ES-I3 (cell line): Measurements from ENCODE around the gene TEX13B.

Source experiments
- H3K36me3 ChIP-seq: 2 replicates; pipeline ENCODE4 v1.6.1; 2013; ENCODE audit warnings: mild to moderate bottlenecking, low read length, control low read depth, moderate library complexity; ENCODE audit not compliant: insufficient read depth
- H3K4me1 ChIP-seq: 2 replicates; pipeline ENCODE4 v1.6.1; 2013; ENCODE audit warnings: mild to moderate bottlenecking, control low read depth, low read length; ENCODE audit not compliant: insufficient read depth
- H3K9ac ChIP-seq: 2 replicates; pipeline ENCODE4 v1.6.1; 2013; ENCODE audit warnings: low read depth, mild to moderate bottlenecking, low read length, moderate library complexity
- H3K9me3 ChIP-seq: 2 replicates; pipeline ENCODE4 v1.6.1; 2013; ENCODE audit warnings: mild to moderate bottlenecking, low read length, moderate library complexity; ENCODE audit not compliant: control insufficient read depth, insufficient read depth

The TEX13B gene

GRCh38 chrX:107982356-107982755, at the start of gene TEX13B:
Gene TEX13B (minus strand): TSS chrX:107982370. CDS start chrX:107982127, 243 bp downstream.
- Histone ChIP-seq H3K36me3 (peaks cover 14% of the 10 kb centered on the region; the same call in 1 of the 2 replicates), H3K4me1 (peaks cover 6% of the 10 kb centered on the region), H3K9me3 (no peaks in the 10 kb centered on the region), H3K9ac (no peak within 1 kb of the TSS)

- H3K36me3 ChIP-seq: no peaks in the 10 kb centered on the region
- no peaks in the 10 kb centered on the region for H3K9me3 ChIP-seq
- no peaks in the 10 kb centered on the region for H3K4me1 ChIP-seq
- no peak overlapping the region for H3K9ac ChIP-seq
Observed at GRCh38 chrX:108029928-108030711, 48.0 kb upstream of the TEX13B start.

- H3K4me1 ChIP-seq: no peaks in the 10 kb centered on the region
- no peak overlapping the region for H3K9ac ChIP-seq
- no peaks in the 10 kb centered on the region for H3K36me3 ChIP-seq
- H3K9me3 ChIP-seq: no peaks in the 10 kb centered on the region
Observed at GRCh38 chrX:108028854-108029253, 46.7 kb upstream of the TEX13B start.

GRCh38 chrX:108025954-108026600, 43.9 kb upstream of the TEX13B start:
- no peaks in the 10 kb centered on the region for H3K36me3 ChIP-seq
- no peak overlapping the region for H3K9ac ChIP-seq
- H3K9me3 ChIP-seq: no peaks in the 10 kb centered on the region
- H3K4me1 ChIP-seq: no peaks in the 10 kb centered on the region

GRCh38 chrX:108025376-108025775, 43.2 kb upstream of the TEX13B start:
- Histone ChIP-seq H3K9ac (no peak overlapping the region), H3K9me3 (no peaks in the 10 kb centered on the region), H3K4me1 (no peaks in the 10 kb centered on the region), H3K36me3 (no peaks in the 10 kb centered on the region)

- H3K4me1 ChIP-seq: no peaks in the 10 kb centered on the region
- no peaks in the 10 kb centered on the region for H3K9me3 ChIP-seq
- no peak overlapping the region for H3K9ac ChIP-seq
- H3K36me3 ChIP-seq: no peaks in the 10 kb centered on the region; the same call in 1 of the 2 replicates
Observed at GRCh38 chrX:108022491-108023089, 40.4 kb upstream of the TEX13B start.

GRCh38 chrX:108020631-108021030, 38.5 kb upstream of the TEX13B start:
- Histone ChIP-seq H3K9me3 (no peaks in the 10 kb centered on the region), H3K9ac (no peak overlapping the region), H3K4me1 (no peaks in the 10 kb centered on the region), H3K36me3 (no peaks in the 10 kb centered on the region; the same call in 1 of the 2 replicates)

GRCh38 chrX:108019382-108019875, 37.3 kb upstream of the TEX13B start:
- Histone ChIP-seq H3K36me3 (no peaks in the 10 kb centered on the region; the same call in 1 of the 2 replicates), H3K9me3 (no peaks in the 10 kb centered on the region), H3K4me1 (no peaks in the 10 kb centered on the region), H3K9ac (no peak overlapping the region)

- Histone ChIP-seq H3K9me3 (no peaks in the 10 kb centered on the region), H3K4me1 (no peaks in the 10 kb centered on the region), H3K9ac (no peak overlapping the region), H3K36me3 (no peaks in the 10 kb centered on the region; the same call in 1 of the 2 replicates)
Observed at GRCh38 chrX:108018656-108019381, 36.6 kb upstream of the TEX13B start.

GRCh38 chrX:108001218-108001814, 19.1 kb upstream of the TEX13B start:
- 0 out of 2 replicates have a peak, but pooled peaks cover 4% of the 10 kb centered on the region for H3K4me1 ChIP-seq
- no peak overlapping the region for H3K9ac ChIP-seq
- H3K9me3 ChIP-seq: peaks cover 36% of the 10 kb centered on the region
- H3K36me3 ChIP-seq: peaks cover 4% of the 10 kb centered on the region

GRCh38 chrX:108000751-108001150, 18.6 kb upstream of the TEX13B start:
- Histone ChIP-seq H3K9ac (no peak overlapping the region), H3K4me1 (0 out of 2 replicates have a peak, but pooled peaks cover 5% of the 10 kb centered on the region), H3K36me3 (peaks cover 4% of the 10 kb centered on the region), H3K9me3 (peaks cover 34% of the 10 kb centered on the region)

GRCh38 chrX:107996124-107996523, 14.0 kb upstream of the TEX13B start:
- no peak overlapping the region for H3K9ac ChIP-seq
- peaks cover 23% of the 10 kb centered on the region for H3K9me3 ChIP-seq
- 0 out of 2 replicates have a peak, but pooled peaks cover 5% of the 10 kb centered on the region for H3K4me1 ChIP-seq
- peaks cover 30% of the 10 kb centered on the region for H3K36me3 ChIP-seq

- Histone ChIP-seq H3K36me3 (peaks cover 9% of the 10 kb centered on the region; the same call in 1 of the 2 replicates), H3K9ac (no peak overlapping the region), H3K9me3 (no peaks in the 10 kb centered on the region), H3K4me1 (no peaks in the 10 kb centered on the region)
Observed at GRCh38 chrX:107985033-107985432, 2.9 kb upstream of the TEX13B start.
